ENCODE data around the gene NPIPA5. TPM values are rescaled to one million over a fixed set of nuclear protein-coding genes. Genes with fewer than 3 reads are reported as not detected.
"Not testable (repeated sequence)": the region's sequence is repeated elsewhere in the genome, so short reads cannot be mapped to it uniquely, and the experiment has no call there.

Gene NPIPA5
- total and polyA plus RNA-seq, 2 donors (not counting 3 experiments of a cell fraction or from before 2014, with no cell fraction given), result 11.3 to 19.6 TPM

GRCh38 chr16:15404792-15405191, 26.7 kb upstream of the NPIPA5 start:
- Histone ChIP-seq H3K79me2 (ENCODE audit: control insufficient read depth, insufficient read depth, low read length) (no peaks in the 10 kb centered on the region), H3K4me3 (replicated peaks in 1 of 3; ENCODE audit: insufficient read depth in 1 of 3, low read depth in 1 of 3, low read length in 3 of 3) (no peak overlapping the region), H3K4me2 (ENCODE audit: insufficient read depth, low read length) (no peak overlapping the region), H3K9me1 (replicated peaks; ENCODE audit: control insufficient read depth, extremely low read depth, insufficient read depth, low read length) (no peaks in the 10 kb centered on the region), H3K27ac (ENCODE audit: insufficient read depth, low read depth, low read length) (no peak overlapping the region), H2AFZ (ENCODE audit: low read depth, low read length) (no peak overlapping the region), H3K4me1 (ENCODE audit: control insufficient read depth, extremely low read depth, insufficient read depth, low read length) (no peaks in the 10 kb centered on the region), H3K9ac (replicated peaks; ENCODE audit: extremely low read depth, insufficient read depth, low read length) (no peak overlapping the region), H3K36me3 (ENCODE audit: control insufficient read depth in 2 of 2, extremely low read depth in 1 of 2, insufficient read depth in 2 of 2, low read length in 2 of 2) (no peaks in the 10 kb centered on the region), H3K9me3 (replicated peaks; ENCODE audit: control insufficient read depth, insufficient read depth, low read length) (no peaks in the 10 kb centered on the region), H3K27me3 (ENCODE audit: control insufficient read depth in 2 of 2, insufficient read depth in 2 of 2, low read length in 2 of 2) (no peaks in the 10 kb centered on the region), H4K20me1 (replicated peaks; ENCODE audit: control insufficient read depth, extremely low read depth, insufficient read depth, low read length) (no peaks in the 10 kb centered on the region)
- no TSS peak for BruUV-seq (replicated peaks)
- no peak for TF ChIP-seq FOS (IDR thresholded peaks at IDR 0.05; ENCODE audit: borderline replicate concordance, insufficient read depth, low read length)
- no peak for TF ChIP-seq GATA2 (IDR thresholded peaks at IDR 0.05; ENCODE audit: insufficient read depth, insufficient read length, low read depth, low read length)
- TF ChIP-seq POLR2AphosphoS5 (IDR thresholded peaks at IDR 0.05; ENCODE audit: insufficient read depth, low read depth, low read length), result no peak
- TF ChIP-seq, protein P1, sequence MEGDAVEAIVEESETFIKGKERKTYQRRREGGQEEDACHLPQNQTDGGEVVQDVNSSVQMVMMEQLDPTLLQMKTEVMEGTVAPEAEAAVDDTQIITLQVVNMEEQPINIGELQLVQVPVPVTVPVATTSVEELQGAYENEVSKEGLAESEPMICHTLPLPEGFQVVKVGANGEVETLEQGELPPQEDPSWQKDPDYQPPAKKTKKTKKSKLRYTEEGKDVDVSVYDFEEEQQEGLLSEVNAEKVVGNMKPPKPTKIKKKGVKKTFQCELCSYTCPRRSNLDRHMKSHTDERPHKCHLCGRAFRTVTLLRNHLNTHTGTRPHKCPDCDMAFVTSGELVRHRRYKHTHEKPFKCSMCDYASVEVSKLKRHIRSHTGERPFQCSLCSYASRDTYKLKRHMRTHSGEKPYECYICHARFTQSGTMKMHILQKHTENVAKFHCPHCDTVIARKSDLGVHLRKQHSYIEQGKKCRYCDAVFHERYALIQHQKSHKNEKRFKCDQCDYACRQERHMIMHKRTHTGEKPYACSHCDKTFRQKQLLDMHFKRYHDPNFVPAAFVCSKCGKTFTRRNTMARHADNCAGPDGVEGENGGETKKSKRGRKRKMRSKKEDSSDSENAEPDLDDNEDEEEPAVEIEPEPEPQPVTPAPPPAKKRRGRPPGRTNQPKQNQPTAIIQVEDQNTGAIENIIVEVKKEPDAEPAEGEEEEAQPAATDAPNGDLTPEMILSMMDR (IDR thresholded peaks at IDR 0.05; ENCODE audit: extremely low read depth in 1 of 2, insufficient read depth in 1 of 2, low read depth in 1 of 2, low read length in 2 of 2), result no peak
- TF ChIP-seq POLR2A (IDR thresholded peaks at IDR 0.05; ENCODE audit: low read depth, low read length), result no peak
- TF ChIP-seq JUN (IDR thresholded peaks at IDR 0.05; ENCODE audit: borderline replicate concordance, insufficient read depth, insufficient read length, low read depth), result no peak
- no peak for TF ChIP-seq EZH2 (IDR thresholded peaks at IDR 0.05; ENCODE audit: borderline replicate concordance, low read depth, low read length, severe bottlenecking)
- no peak for TF ChIP-seq MAX (IDR thresholded peaks at IDR 0.05; ENCODE audit: insufficient read depth, insufficient read length)
- TF ChIP-seq MYC (IDR thresholded peaks at IDR 0.05; ENCODE audit: low read depth, low read length), result no peak
- intact Hi-C loops (cut with micrococcal nuclease) (no loop called here), dilution Hi-C loops (cut with MboI; ENCODE audit: extremely low pct_ligation_motif_present, low sequenced_read_pairs) (no loop called here)
- FAIRE-seq (no peak), DNase-seq (ENCODE audit: low read depth, low spot score) (no peak)
- POLR2A ChIA-PET, result no interaction called here
- CTCF ChIA-PET, result no interaction called here

DNA sequence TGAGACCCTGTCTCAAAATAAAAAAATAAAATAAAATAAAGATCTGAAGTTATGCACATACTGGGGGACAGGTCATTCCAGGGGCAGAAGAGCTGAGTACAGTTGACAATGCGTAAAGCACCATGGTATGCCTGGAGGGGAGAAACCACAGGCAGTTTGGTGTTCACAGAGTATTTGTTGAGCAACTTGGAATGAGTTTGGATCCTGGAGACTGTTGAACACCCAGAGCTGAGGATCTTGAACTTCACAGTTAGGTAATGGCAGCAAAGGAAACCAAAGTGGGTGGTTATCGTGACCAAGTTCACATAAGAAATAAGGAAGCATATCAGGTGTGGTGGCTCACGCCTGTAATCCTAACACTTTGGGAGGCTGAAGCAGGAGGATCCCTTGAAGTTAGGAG, 26.0 kb upstream of the NPIPA5 start:
- H2AFZ ChIP-seq (ENCODE audit: low read depth, low read length); FAIRE-seq; dilution Hi-C loops (cut with MboI; ENCODE audit: extremely low pct_ligation_motif_present, low sequenced_read_pairs); DNase-seq (ENCODE audit: low read depth, low spot score); BruUV-seq (replicated peaks); H3K4me2 ChIP-seq (ENCODE audit: insufficient read depth, low read length); H3K9ac ChIP-seq (replicated peaks; ENCODE audit: extremely low read depth, insufficient read depth, low read length); H4K20me1 ChIP-seq (replicated peaks; ENCODE audit: control insufficient read depth, extremely low read depth, insufficient read depth, low read length); H3K27ac ChIP-seq (ENCODE audit: insufficient read depth, low read depth, low read length); POLR2A ChIA-PET; H3K27me3 ChIP-seq (ENCODE audit: control insufficient read depth in 2 of 2, insufficient read depth in 2 of 2, low read length in 2 of 2); H3K4me3 ChIP-seq (replicated peaks in 1 of 3; ENCODE audit: insufficient read depth in 1 of 3, low read depth in 1 of 3, low read length in 3 of 3); H3K79me2 ChIP-seq (ENCODE audit: control insufficient read depth, insufficient read depth, low read length); H3K9me1 ChIP-seq (replicated peaks; ENCODE audit: control insufficient read depth, extremely low read depth, insufficient read depth, low read length); intact Hi-C loops (cut with micrococcal nuclease); H3K36me3 ChIP-seq (ENCODE audit: control insufficient read depth in 2 of 2, extremely low read depth in 1 of 2, insufficient read depth in 2 of 2, low read length in 2 of 2); H3K4me1 ChIP-seq (ENCODE audit: control insufficient read depth, extremely low read depth, insufficient read depth, low read length); H3K9me3 ChIP-seq (replicated peaks; ENCODE audit: control insufficient read depth, insufficient read depth, low read length): not testable (repeated sequence)
- CTCF ChIA-PET, result interaction anchor here (1.2 kb wide), 1 partner anchor 147 kb away, joined by 3 read pairs; no protein-coding TSS in a partner anchor
